OCI-LY1 (cell line): ENCODE results near the gene TESK2.

ENCODE experiments used
- H2AFZ ChIP-seq: fragments of 200-600 bp; sonication (generic), shearing (Covaris generic); 2 replicates; pipeline ENCODE4 v1.6.0; 2014; ENCODE audit warnings: antibody characterized with exemption, mild to moderate bottlenecking, low read length
- H3F3A ChIP-seq: fragments of 200-600 bp; sonication (generic), shearing (Covaris generic); 2 replicates; pipeline ENCODE4 v1.6.0; 2014; ENCODE audit warnings: mild to moderate bottlenecking, antibody characterized with exemption, low read length, moderate library complexity; ENCODE audit not compliant: insufficient read depth
- H3K27ac ChIP-seq: fragments of 200-600 bp; sonication (generic); 2 replicates; pipeline ENCODE4 v1.5.1; 2014; ENCODE audit warnings: low read length, mixed run types, mild to moderate bottlenecking, low read depth; ENCODE audit not compliant: poor library complexity, severe bottlenecking
- H3K27me3 ChIP-seq: fragments of 200-600 bp; sonication (generic); 2 replicates; pipeline ENCODE4 v1.6.0; 2014; ENCODE audit warnings: antibody characterized with exemption, mild to moderate bottlenecking, low read length, moderate library complexity; ENCODE audit not compliant: insufficient read depth
- H3K36me3 ChIP-seq: fragments of 200-600 bp; sonication (generic); 2 replicates; pipeline ENCODE4 v1.6.1; 2014; ENCODE audit warnings: mild to moderate bottlenecking, antibody characterized with exemption, low read length, moderate library complexity, mixed read lengths; ENCODE audit not compliant: insufficient read depth
- H3K4me1 ChIP-seq: fragments of 200-600 bp; sonication (generic); 2 replicates; pipeline ENCODE4 v1.5.1; 2014; ENCODE audit warnings: mild to moderate bottlenecking, low read length, moderate library complexity; ENCODE audit not compliant: insufficient read depth, severe bottlenecking
- H3K4me2 ChIP-seq: fragments of 200-600 bp; sonication (generic), shearing (Covaris generic); 2 replicates; pipeline ENCODE4 v1.6.1; 2014; ENCODE audit warnings: low read length
- H3K4me3 ChIP-seq: fragments of 200-600 bp; sonication (generic); 2 replicates; pipeline ENCODE4 v1.5.1; 2014; ENCODE audit warnings: low read length, low read depth, mild to moderate bottlenecking, mixed read lengths; ENCODE audit not compliant: poor library complexity, severe bottlenecking
- H3K79me2 ChIP-seq: fragments of 200-600 bp; shearing (Covaris generic); 2 replicates; pipeline ENCODE4 v1.6.1; 2016; ENCODE audit warnings: mixed run types, low read length, mixed read lengths; ENCODE audit not compliant: insufficient read depth
- H3K9ac ChIP-seq: fragments of 200-600 bp; sonication (generic), shearing (Covaris generic); 2 replicates; pipeline ENCODE4 v1.6.1; 2014; ENCODE audit warnings: mild to moderate bottlenecking, low read length, mixed read lengths
- H3K9me2 ChIP-seq: fragments of 200-600 bp; sonication (generic), shearing (Covaris generic); 2 replicates; pipeline ENCODE4 v1.6.1; 2014; ENCODE audit warnings: low read depth, mild to moderate bottlenecking, low read length, mixed read lengths
- H3K9me3 ChIP-seq: fragments of 200-600 bp; shearing (Covaris generic); 2 replicates; pipeline ENCODE4 v1.6.1; 2014; ENCODE audit warnings: low read length, mixed read lengths
- H4K20me1 ChIP-seq: fragments of 200-600 bp; sonication (generic), shearing (Covaris generic); 2 replicates; pipeline ENCODE4 v1.6.0; 2016; ENCODE audit warnings: mild to moderate bottlenecking, low read length; ENCODE audit not compliant: insufficient read depth
- CTCF ChIP-seq: fragments of 200-600 bp; sonication (generic), shearing (Covaris generic); IDR thresholded peaks from 2 replicates; pipeline ENCODE4 v1.5.1; 2017; ENCODE audit warnings: mild to moderate bottlenecking, antibody characterized with exemption, low read length, moderate library complexity, mixed read lengths
- EZH2 ChIP-seq: fragments of 200-600 bp; sonication (generic), shearing (Covaris generic); IDR thresholded peaks from 2 replicates; pipeline ENCODE4 v1.8.0; 2017; ENCODE audit warnings: borderline replicate concordance, mixed run types, mild to moderate bottlenecking, antibody characterized with exemption, low read length, moderate library complexity, mixed read lengths

TESK2 gene

GRCh38 chr1:45300669-45300997 lies 190.3 kb downstream of the TESK2 start:
- TF ChIP-seq EZH2 (no peak), CTCF (no peak)
- H2AFZ ChIP-seq = no peak overlapping the region

GRCh38 chr1:45299981-45300668 lies 190.8 kb downstream of the TESK2 start:
- H3K27me3 ChIP-seq = no peaks in the 10 kb centered on the region
- no peak overlapping the region for H2AFZ ChIP-seq
- H3F3A ChIP-seq = no peaks in the 10 kb centered on the region
- H4K20me1 ChIP-seq = no peaks in the 10 kb centered on the region
- no peaks in the 10 kb centered on the region for H3K36me3 ChIP-seq
- H3K9me3 ChIP-seq = no peaks in the 10 kb centered on the region
- TF ChIP-seq CTCF (peak; percentile 81), EZH2 (no peak)
- H3K9ac ChIP-seq = no peak overlapping the region
- H3K4me3 ChIP-seq = no peak overlapping the region
- no peak overlapping the region for H3K4me2 ChIP-seq
- no peaks in the 10 kb centered on the region for H3K79me2 ChIP-seq
- H3K9me2 ChIP-seq = no peaks in the 10 kb centered on the region
- H3K27ac ChIP-seq = no peak overlapping the region
- peaks cover 20% of the 10 kb centered on the region for H3K4me1 ChIP-seq

More at GRCh38 chr1:45300669-45300997, 190.3 kb downstream of the TESK2 start:
- no peaks in the 10 kb centered on the region for H3K9me2 ChIP-seq
- H3K4me3 ChIP-seq = no peak overlapping the region
- no peak overlapping the region for H3K27ac ChIP-seq
- H3K4me1 ChIP-seq = peaks cover 25% of the 10 kb centered on the region
- no peaks in the 10 kb centered on the region for H3K9me3 ChIP-seq
- no peak overlapping the region for H3K4me2 ChIP-seq
- no peak overlapping the region for H3K9ac ChIP-seq
- no peaks in the 10 kb centered on the region for H4K20me1 ChIP-seq
- no peaks in the 10 kb centered on the region for H3F3A ChIP-seq
- no peaks in the 10 kb centered on the region for H3K27me3 ChIP-seq
- no peaks in the 10 kb centered on the region for H3K79me2 ChIP-seq
- no peaks in the 10 kb centered on the region for H3K36me3 ChIP-seq

GRCh38 chr1:45299296-45299695 lies 191.7 kb downstream of the TESK2 start:
- no peaks in the 10 kb centered on the region for H3K9me2 ChIP-seq
- no peaks in the 10 kb centered on the region for H3K79me2 ChIP-seq
- H3K9me3 ChIP-seq = no peaks in the 10 kb centered on the region
- H3F3A ChIP-seq = no peaks in the 10 kb centered on the region
- TF ChIP-seq CTCF = no peak
- no peak for TF ChIP-seq EZH2
- H3K4me1 ChIP-seq = peaks cover 12% of the 10 kb centered on the region
- H3K36me3 ChIP-seq = no peaks in the 10 kb centered on the region
- H3K27me3 ChIP-seq = no peaks in the 10 kb centered on the region
- no peak overlapping the region for H3K4me3 ChIP-seq
- no peak overlapping the region for H2AFZ ChIP-seq
- no peak overlapping the region for H3K4me2 ChIP-seq
- no peak overlapping the region for H3K9ac ChIP-seq
- H3K27ac ChIP-seq = no peak overlapping the region
- no peaks in the 10 kb centered on the region for H4K20me1 ChIP-seq
